Vagina (tissue), 2 donors: ENCODE data around the gene RNF4.

ENCODE experiments used
- POLR2A ChIP-seq, 2 donors: fragments of 450-650 bp; IDR thresholded peaks; one replicate each; pipeline ENCODE4 v1.6.1; 2017; ENCODE audit warnings: antibody characterized with exemption in 2 of 2, mild to moderate bottlenecking in 2 of 2, moderate library complexity in 2 of 2
- TF ChIP-seq, protein P1 (sequence below), 3 experiments: fragments of 450-650 bp in 2 of 3; fragments of 200-600 bp in 1 of 3; sonication (generic) in 1 of 3; IDR thresholded peaks; one replicate each; pipeline ENCODE4 v1.5.1; 2017 to 2019; ENCODE audit warnings: antibody characterized with exemption in 3 of 3, mild to moderate bottlenecking in 2 of 3, moderate library complexity in 2 of 3

DNA sequence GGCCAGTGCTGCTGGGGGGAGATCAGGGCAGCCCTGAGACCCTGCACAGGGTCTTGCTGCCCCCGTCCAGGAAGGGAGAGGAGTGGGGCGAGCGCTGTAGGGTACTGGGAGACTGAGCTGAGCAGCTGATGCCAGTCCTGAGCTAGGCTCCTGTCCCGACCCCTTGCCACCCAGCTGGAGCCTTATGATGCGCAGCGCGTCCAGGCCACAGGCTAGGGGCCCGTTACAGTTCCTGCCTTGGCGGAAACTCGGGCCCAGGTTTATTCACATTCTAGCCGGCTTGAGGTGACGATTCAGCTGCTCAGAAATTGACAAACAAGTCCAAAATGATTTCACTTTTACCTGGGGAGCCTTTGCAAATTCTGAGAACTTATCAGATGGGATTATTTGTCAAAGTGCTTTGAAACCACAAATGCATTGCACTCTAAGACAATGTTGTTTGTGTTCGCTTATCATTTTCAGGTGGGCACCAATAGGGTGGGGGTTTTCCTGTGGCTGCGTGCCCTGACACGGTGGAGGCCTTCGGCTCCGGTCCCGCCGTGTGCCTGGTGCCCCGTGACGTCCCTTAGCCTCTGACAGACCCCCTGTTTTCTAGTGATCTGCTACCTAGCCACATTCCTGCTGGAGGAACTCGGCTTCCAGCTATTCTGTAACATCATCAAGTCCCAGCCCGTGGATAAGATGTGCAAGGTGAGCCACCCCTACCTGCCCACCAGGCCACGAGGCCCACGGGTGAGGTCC lies 31.3 kb upstream of the RNF4 start:
- TF ChIP-seq, protein P1, sequence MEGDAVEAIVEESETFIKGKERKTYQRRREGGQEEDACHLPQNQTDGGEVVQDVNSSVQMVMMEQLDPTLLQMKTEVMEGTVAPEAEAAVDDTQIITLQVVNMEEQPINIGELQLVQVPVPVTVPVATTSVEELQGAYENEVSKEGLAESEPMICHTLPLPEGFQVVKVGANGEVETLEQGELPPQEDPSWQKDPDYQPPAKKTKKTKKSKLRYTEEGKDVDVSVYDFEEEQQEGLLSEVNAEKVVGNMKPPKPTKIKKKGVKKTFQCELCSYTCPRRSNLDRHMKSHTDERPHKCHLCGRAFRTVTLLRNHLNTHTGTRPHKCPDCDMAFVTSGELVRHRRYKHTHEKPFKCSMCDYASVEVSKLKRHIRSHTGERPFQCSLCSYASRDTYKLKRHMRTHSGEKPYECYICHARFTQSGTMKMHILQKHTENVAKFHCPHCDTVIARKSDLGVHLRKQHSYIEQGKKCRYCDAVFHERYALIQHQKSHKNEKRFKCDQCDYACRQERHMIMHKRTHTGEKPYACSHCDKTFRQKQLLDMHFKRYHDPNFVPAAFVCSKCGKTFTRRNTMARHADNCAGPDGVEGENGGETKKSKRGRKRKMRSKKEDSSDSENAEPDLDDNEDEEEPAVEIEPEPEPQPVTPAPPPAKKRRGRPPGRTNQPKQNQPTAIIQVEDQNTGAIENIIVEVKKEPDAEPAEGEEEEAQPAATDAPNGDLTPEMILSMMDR (IDR thresholded peaks at IDR 0.05): no peak
- TF ChIP-seq POLR2A (IDR thresholded peaks at IDR 0.05): no peak
